GM23338 (cell line): ENCODE data around the gene REG4. TPM values are rescaled to one million over a fixed set of nuclear protein-coding genes. Genes with fewer than 3 reads are reported as not detected.
A peak's percentile ranks its signal among the peaks of the same experiment; 100 is the strongest.

Experiments used
- ATAC-seq: fragments of 200-7000 bp; cut with Tn5 transposase; 3 replicates; pipeline ENCODE4 v1.9.1; 2020
- DNase-seq: peaks from one replicate; pipeline ENCODE4 v3.0.0-alpha.2; 2015; ENCODE audit warnings: low spot score
- H2AFZ ChIP-seq: fragments of 200-600 bp; sonication (generic); 2 replicates; pipeline ENCODE4 v1.8.0; 2016; ENCODE audit warnings: antibody characterized with exemption, mild to moderate bottlenecking, moderate library complexity
- H3F3A ChIP-seq: fragments of 200-600 bp; sonication (generic); replicated peaks from 2 replicates; pipeline ENCODE4 v1.8.0; 2017; ENCODE audit warnings: antibody characterized with exemption, mixed run types, low read depth
- H3K27ac ChIP-seq: fragments of 200-600 bp; sonication (generic); 2 replicates; pipeline ENCODE4 v1.6.1; 2016; ENCODE audit warnings: low read depth
- H3K27me3 ChIP-seq: fragments of 200-600 bp; sonication (generic); 2 replicates; pipeline ENCODE4 v1.8.0; 2016; ENCODE audit warnings: mild to moderate bottlenecking, mixed run types, moderate library complexity; ENCODE audit not compliant: insufficient read depth
- H3K36me3 ChIP-seq: fragments of 200-600 bp; sonication (generic); 2 replicates; pipeline ENCODE4 v1.8.0; 2016; ENCODE audit warnings: mild to moderate bottlenecking; ENCODE audit not compliant: insufficient read depth
- H3K4me1 ChIP-seq: fragments of 200-600 bp; sonication (generic); 2 replicates; pipeline ENCODE4 v1.8.0; 2016; ENCODE audit warnings: mild to moderate bottlenecking, moderate library complexity; ENCODE audit not compliant: insufficient read depth
- H3K4me2 ChIP-seq: fragments of 200-600 bp; sonication (generic); 2 replicates; pipeline ENCODE4 v1.7.1; 2017; ENCODE audit warnings: mixed run types
- H3K4me3 ChIP-seq: fragments of 200-600 bp; sonication (generic); 2 replicates; pipeline ENCODE4 v1.6.1; 2016; ENCODE audit warnings: mixed run types
- H3K79me2 ChIP-seq: fragments of 200-600 bp; sonication (generic); replicated peaks from 2 replicates; pipeline ENCODE4 v1.8.0; 2017; ENCODE audit warnings: mild to moderate bottlenecking; ENCODE audit not compliant: insufficient read depth
- H3K9me2 ChIP-seq: fragments of 200-600 bp; sonication (generic); 2 replicates; pipeline ENCODE4 v1.8.0; 2017; ENCODE audit not compliant: insufficient read depth
- H4K20me1 ChIP-seq: fragments of 200-600 bp; sonication (generic); replicated peaks from 2 replicates; pipeline ENCODE4 v1.8.0; 2017; ENCODE audit warnings: mild to moderate bottlenecking; ENCODE audit not compliant: insufficient read depth
- H3K27ac Mint-ChIP-seq: 2 replicates; pipeline ENCODE4 v1.8.0; 2020; ENCODE audit warnings: inconsistent platforms, mild to moderate bottlenecking, moderate library complexity, mixed read lengths
- H3K27me3 Mint-ChIP-seq: 3 replicates; pipeline ENCODE4 v1.8.0; 2022; ENCODE audit warnings: low read depth, mild to moderate bottlenecking, moderate library complexity, mixed read lengths, inconsistent platforms; ENCODE audit not compliant: insufficient read depth, poor library complexity
- H3K36me3 Mint-ChIP-seq: 3 replicates; pipeline ENCODE4 v1.8.0; 2021; ENCODE audit warnings: low read depth, mild to moderate bottlenecking, inconsistent platforms, moderate library complexity, mixed read lengths
- H3K4me1 Mint-ChIP-seq: 3 replicates; pipeline ENCODE4 v1.8.0; 2020; ENCODE audit warnings: mild to moderate bottlenecking, inconsistent platforms, mixed read lengths
- H3K4me3 Mint-ChIP-seq: 3 replicates; pipeline ENCODE4 v1.8.0; 2021; ENCODE audit warnings: moderate library complexity, mild to moderate bottlenecking, inconsistent platforms, mixed read lengths
- H3K9me3 Mint-ChIP-seq: 3 replicates; pipeline ENCODE4 v1.8.0; 2020; ENCODE audit warnings: moderate library complexity, mild to moderate bottlenecking, inconsistent platforms, mixed read lengths
- CREB1 ChIP-seq: fragments of 250-450 bp; sonication (Bioruptor Pico); IDR thresholded peaks from 2 replicates; pipeline ENCODE4 v1.5.0; 2020; ENCODE audit warnings: low read depth, mild to moderate bottlenecking, moderate library complexity
- EZH2 ChIP-seq: fragments of 200-600 bp; sonication (generic); IDR thresholded peaks from one replicate; pipeline ENCODE4 v1.8.0; 2017; ENCODE audit warnings: antibody characterized with exemption, mild to moderate bottlenecking, low read depth; ENCODE audit not compliant: unreplicated experiment
- EZH2phosphoT487 ChIP-seq: fragments of 200-600 bp; sonication (generic); IDR thresholded peaks from one replicate; pipeline ENCODE4 v1.8.1; 2018; ENCODE audit warnings: antibody characterized with exemption; ENCODE audit not compliant: unreplicated experiment
- JUNB ChIP-seq: IDR thresholded peaks from one replicate; pipeline ENCODE4 v1.6.1; 2016; ENCODE audit warnings: antibody characterized with exemption; ENCODE audit not compliant: unreplicated experiment
- NANOG ChIP-seq: IDR thresholded peaks from 2 replicates; pipeline ENCODE4 v1.6.1; 2016; ENCODE audit warnings: antibody characterized with exemption, borderline replicate concordance
- POLR2AphosphoS5 ChIP-seq: IDR thresholded peaks from 2 replicates; pipeline ENCODE4 v1.6.1; 2016; ENCODE audit warnings: antibody characterized with exemption, low read depth
- STAT1 ChIP-seq: IDR thresholded peaks from one replicate; pipeline ENCODE4 v1.6.1; 2016; ENCODE audit warnings: antibody characterized with exemption; ENCODE audit not compliant: unreplicated experiment
- ZNF114 ChIP-seq: fragments of 250-450 bp; sonication (Bioruptor Pico); IDR thresholded peaks from 2 replicates; pipeline ENCODE4 v1.5.0; 2020; ENCODE audit warnings: mild to moderate bottlenecking, moderate library complexity
- ZNF331 ChIP-seq: fragments of 250-450 bp; sonication (Bioruptor Pico); IDR thresholded peaks from 2 replicates; pipeline ENCODE4 v1.5.0; 2020; ENCODE audit warnings: low read depth, mild to moderate bottlenecking, moderate library complexity
- polyA plus RNA-seq: library from polyadenylated mRNA; unstranded; fragments of >200 nt; fragmentation: Nextera tagmentation; extraction: Ambion mirVana; gene quantifications from 2 replicates; pipeline ENCODE4 v1.2.1, GENCODE V29; 2016
- total RNA-seq: library from RNA; depleted of rRNA; stranded (reverse); fragments of >200 nt; shearing (Covaris generic); gene quantifications from 2 replicates; pipeline ENCODE4 v1.2.3, GENCODE V29; 2014
- TF ChIP-seq, protein P1 (sequence below), 2 experiments: fragments of 200-600 bp in 1 of 2; sonication (generic) in 1 of 2; conservative IDR thresholded peaks; 2 replicates each; pipeline versions ENCODE4 v1.5.1 to v1.6.1; 2016 to 2017; ENCODE audit warnings: antibody characterized with exemption in 2 of 2, low read depth in 2 of 2, mild to moderate bottlenecking in 2 of 2, moderate library complexity in 1 of 2
- TF ChIP-seq, protein P2 (sequence below): fragments of 250-450 bp; sonication (Bioruptor Pico); IDR thresholded peaks from 2 replicates; pipeline ENCODE4 v1.5.0; 2020; ENCODE audit warnings: mild to moderate bottlenecking, moderate library complexity
- TF ChIP-seq, protein P3 (sequence below): IDR thresholded peaks from one replicate; pipeline ENCODE4 v1.6.1; 2018; ENCODE audit warnings: antibody characterized with exemption; ENCODE audit not compliant: unreplicated experiment
- TF ChIP-seq, protein P4 (sequence below): IDR thresholded peaks from 2 replicates; pipeline ENCODE4 v1.6.1; 2016; ENCODE audit warnings: antibody characterized with exemption

Gene REG4
- total and polyA plus RNA-seq, 2 experiments from 2014 or later, result not detected

DNA sequence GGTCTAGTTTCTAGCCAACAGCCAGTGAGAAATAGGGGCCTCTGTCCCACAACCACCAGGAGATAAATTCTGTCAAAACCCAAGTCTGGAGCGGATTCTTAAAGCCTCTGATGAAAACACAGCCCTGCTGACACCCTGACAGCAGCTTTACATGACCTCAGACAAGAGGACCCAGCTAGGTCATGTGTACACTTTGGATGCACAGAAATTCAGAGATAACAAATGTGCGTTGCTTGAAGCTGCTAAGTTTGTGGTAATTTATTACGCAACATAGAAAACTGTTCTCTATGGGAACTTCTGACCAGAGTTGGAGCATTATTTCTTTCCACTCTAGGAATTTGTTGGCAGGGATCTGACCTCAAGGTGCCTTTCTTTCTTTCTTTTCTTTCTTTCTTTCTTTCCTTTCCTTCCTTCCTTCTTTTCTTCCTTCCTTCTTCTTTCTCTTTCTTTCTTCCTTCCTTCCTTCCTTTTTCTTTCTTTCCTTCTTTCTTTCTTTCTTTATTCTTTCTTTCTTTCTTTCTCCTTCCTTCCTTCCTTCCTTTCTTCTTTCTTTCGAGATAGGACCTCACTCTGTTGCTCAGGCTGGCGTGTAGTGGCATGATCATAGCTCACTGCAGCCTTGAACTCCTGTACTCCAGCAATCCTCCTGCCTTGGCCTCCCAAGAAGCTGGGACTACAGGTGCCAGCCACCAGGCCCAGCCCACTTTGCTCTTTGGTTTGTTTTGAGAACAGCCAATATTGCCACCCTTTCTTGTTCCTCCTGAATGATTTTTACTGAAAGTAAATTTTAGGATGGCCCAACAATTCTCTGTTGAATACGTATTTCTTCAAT, 27.7 kb downstream of the REG4 start:
- no peak overlapping the region for H3K4me2 ChIP-seq
- H3K27ac Mint-ChIP-seq, result no peak overlapping the region
- TF ChIP-seq ZNF331 (CRISPR knock-in tag) (no peak), STAT1 (no peak), ZNF114 (CRISPR knock-in tag) (no peak), JUNB (no peak), EZH2phosphoT487 (no peak), NANOG (no peak), CREB1 (CRISPR knock-in tag) (no peak), POLR2AphosphoS5 (no peak), EZH2 (no peak)
- TF ChIP-seq, protein P1, sequence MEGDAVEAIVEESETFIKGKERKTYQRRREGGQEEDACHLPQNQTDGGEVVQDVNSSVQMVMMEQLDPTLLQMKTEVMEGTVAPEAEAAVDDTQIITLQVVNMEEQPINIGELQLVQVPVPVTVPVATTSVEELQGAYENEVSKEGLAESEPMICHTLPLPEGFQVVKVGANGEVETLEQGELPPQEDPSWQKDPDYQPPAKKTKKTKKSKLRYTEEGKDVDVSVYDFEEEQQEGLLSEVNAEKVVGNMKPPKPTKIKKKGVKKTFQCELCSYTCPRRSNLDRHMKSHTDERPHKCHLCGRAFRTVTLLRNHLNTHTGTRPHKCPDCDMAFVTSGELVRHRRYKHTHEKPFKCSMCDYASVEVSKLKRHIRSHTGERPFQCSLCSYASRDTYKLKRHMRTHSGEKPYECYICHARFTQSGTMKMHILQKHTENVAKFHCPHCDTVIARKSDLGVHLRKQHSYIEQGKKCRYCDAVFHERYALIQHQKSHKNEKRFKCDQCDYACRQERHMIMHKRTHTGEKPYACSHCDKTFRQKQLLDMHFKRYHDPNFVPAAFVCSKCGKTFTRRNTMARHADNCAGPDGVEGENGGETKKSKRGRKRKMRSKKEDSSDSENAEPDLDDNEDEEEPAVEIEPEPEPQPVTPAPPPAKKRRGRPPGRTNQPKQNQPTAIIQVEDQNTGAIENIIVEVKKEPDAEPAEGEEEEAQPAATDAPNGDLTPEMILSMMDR (conservative IDR thresholded peaks at IDR 0.05; ENCODE audit: low read depth in 2 of 2), result no peak
- TF ChIP-seq, protein P2, sequence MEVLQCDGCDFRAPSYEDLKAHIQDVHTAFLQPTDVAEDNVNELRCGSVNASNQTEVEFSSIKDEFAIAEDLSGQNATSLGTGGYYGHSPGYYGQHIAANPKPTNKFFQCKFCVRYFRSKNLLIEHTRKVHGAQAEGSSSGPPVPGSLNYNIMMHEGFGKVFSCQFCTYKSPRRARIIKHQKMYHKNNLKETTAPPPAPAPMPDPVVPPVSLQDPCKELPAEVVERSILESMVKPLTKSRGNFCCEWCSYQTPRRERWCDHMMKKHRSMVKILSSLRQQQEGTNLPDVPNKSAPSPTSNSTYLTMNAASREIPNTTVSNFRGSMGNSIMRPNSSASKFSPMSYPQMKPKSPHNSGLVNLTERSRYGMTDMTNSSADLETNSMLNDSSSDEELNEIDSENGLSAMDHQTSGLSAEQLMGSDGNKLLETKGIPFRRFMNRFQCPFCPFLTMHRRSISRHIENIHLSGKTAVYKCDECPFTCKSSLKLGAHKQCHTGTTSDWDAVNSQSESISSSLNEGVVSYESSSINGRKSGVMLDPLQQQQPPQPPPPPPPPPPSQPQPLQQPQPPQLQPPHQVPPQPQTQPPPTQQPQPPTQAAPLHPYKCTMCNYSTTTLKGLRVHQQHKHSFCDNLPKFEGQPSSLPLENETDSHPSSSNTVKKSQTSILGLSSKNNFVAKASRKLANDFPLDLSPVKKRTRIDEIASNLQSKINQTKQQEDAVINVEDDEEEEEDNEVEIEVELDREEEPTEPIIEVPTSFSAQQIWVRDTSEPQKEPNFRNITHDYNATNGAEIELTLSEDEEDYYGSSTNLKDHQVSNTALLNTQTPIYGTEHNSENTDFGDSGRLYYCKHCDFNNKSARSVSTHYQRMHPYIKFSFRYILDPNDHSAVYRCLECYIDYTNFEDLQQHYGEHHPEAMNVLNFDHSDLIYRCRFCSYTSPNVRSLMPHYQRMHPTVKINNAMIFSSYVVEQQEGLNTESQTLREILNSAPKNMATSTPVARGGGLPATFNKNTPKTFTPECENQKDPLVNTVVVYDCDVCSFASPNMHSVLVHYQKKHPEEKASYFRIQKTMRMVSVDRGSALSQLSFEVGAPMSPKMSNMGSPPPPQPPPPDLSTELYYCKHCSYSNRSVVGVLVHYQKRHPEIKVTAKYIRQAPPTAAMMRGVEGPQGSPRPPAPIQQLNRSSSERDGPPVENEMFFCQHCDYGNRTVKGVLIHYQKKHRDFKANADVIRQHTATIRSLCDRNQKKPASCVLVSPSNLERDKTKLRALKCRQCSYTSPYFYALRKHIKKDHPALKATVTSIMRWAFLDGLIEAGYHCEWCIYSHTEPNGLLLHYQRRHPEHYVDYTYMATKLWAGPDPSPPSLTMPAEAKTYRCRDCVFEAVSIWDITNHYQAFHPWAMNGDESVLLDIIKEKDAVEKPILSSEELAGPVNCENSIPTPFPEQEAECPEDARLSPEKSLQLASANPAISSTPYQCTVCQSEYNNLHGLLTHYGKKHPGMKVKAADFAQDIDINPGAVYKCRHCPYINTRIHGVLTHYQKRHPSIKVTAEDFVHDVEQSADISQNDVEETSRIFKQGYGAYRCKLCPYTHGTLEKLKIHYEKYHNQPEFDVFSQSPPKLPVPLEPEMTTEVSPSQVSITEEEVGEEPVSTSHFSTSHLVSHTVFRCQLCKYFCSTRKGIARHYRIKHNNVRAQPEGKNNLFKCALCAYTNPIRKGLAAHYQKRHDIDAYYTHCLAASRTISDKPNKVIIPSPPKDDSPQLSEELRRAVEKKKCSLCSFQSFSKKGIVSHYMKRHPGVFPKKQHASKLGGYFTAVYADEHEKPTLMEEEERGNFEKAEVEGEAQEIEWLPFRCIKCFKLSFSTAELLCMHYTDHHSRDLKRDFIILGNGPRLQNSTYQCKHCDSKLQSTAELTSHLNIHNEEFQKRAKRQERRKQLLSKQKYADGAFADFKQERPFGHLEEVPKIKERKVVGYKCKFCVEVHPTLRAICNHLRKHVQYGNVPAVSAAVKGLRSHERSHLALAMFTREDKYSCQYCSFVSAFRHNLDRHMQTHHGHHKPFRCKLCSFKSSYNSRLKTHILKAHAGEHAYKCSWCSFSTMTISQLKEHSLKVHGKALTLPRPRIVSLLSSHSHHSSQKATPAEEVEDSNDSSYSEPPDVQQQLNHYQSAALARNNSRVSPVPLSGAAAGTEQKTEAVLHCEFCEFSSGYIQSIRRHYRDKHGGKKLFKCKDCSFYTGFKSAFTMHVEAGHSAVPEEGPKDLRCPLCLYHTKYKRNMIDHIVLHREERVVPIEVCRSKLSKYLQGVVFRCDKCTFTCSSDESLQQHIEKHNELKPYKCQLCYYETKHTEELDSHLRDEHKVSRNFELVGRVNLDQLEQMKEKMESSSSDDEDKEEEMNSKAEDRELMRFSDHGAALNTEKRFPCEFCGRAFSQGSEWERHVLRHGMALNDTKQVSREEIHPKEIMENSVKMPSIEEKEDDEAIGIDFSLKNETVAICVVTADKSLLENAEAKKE, result no peak
- TF ChIP-seq, protein P3, sequence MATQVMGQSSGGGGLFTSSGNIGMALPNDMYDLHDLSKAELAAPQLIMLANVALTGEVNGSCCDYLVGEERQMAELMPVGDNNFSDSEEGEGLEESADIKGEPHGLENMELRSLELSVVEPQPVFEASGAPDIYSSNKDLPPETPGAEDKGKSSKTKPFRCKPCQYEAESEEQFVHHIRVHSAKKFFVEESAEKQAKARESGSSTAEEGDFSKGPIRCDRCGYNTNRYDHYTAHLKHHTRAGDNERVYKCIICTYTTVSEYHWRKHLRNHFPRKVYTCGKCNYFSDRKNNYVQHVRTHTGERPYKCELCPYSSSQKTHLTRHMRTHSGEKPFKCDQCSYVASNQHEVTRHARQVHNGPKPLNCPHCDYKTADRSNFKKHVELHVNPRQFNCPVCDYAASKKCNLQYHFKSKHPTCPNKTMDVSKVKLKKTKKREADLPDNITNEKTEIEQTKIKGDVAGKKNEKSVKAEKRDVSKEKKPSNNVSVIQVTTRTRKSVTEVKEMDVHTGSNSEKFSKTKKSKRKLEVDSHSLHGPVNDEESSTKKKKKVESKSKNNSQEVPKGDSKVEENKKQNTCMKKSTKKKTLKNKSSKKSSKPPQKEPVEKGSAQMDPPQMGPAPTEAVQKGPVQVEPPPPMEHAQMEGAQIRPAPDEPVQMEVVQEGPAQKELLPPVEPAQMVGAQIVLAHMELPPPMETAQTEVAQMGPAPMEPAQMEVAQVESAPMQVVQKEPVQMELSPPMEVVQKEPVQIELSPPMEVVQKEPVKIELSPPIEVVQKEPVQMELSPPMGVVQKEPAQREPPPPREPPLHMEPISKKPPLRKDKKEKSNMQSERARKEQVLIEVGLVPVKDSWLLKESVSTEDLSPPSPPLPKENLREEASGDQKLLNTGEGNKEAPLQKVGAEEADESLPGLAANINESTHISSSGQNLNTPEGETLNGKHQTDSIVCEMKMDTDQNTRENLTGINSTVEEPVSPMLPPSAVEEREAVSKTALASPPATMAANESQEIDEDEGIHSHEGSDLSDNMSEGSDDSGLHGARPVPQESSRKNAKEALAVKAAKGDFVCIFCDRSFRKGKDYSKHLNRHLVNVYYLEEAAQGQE, result no peak
- TF ChIP-seq, protein P4, sequence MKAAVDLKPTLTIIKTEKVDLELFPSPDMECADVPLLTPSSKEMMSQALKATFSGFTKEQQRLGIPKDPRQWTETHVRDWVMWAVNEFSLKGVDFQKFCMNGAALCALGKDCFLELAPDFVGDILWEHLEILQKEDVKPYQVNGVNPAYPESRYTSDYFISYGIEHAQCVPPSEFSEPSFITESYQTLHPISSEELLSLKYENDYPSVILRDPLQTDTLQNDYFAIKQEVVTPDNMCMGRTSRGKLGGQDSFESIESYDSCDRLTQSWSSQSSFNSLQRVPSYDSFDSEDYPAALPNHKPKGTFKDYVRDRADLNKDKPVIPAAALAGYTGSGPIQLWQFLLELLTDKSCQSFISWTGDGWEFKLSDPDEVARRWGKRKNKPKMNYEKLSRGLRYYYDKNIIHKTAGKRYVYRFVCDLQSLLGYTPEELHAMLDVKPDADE, result no peak
- ATAC-seq (no peak), DNase-seq (no peak)
- H3K79me2 ChIP-seq, result no peaks in the 10 kb centered on the region
- H4K20me1 ChIP-seq, result no peaks in the 10 kb centered on the region
- no peaks in the 10 kb centered on the region for H3F3A ChIP-seq
- H3K27ac ChIP-seq, result no peak overlapping the region
- H2AFZ ChIP-seq, result peak overlapping the region; percentile 59; the same call in 1 of the 2 replicates
- H3K4me1 ChIP-seq, result no peaks in the 10 kb centered on the region
- no peaks in the 10 kb centered on the region for H3K9me3 Mint-ChIP-seq
- no peaks in the 10 kb centered on the region for H3K9me2 ChIP-seq
- no peaks in the 10 kb centered on the region for H3K27me3 Mint-ChIP-seq
- H3K27me3 ChIP-seq, result no peaks in the 10 kb centered on the region
- no peak overlapping the region for H3K4me3 ChIP-seq
- no peaks in the 10 kb centered on the region for H3K36me3 Mint-ChIP-seq
- H3K4me1 Mint-ChIP-seq, result peaks cover 10% of the 10 kb centered on the region; the same call in 2 of the 3 replicates
- no peak overlapping the region for H3K4me3 Mint-ChIP-seq
- no peaks in the 10 kb centered on the region for H3K36me3 ChIP-seq
